GM18517 (cell line): ENCODE data around the gene CLEC3B.
"Not testable (repeated sequence)": the region's sequence is repeated elsewhere in the genome, so short reads cannot be mapped to it uniquely, and the experiment has no call there.

ENCODE experiments used
- ATAC-seq: cut with Tn5 transposase; IDR thresholded peaks from one replicate; pipeline ENCODE4 v1.9.1; 2021; ENCODE audit warnings: mild to moderate bottlenecking, moderate library complexity; ENCODE audit not compliant: unreplicated experiment

Gene CLEC3B, protein sequence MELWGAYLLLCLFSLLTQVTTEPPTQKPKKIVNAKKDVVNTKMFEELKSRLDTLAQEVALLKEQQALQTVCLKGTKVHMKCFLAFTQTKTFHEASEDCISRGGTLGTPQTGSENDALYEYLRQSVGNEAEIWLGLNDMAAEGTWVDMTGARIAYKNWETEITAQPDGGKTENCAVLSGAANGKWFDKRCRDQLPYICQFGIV

GRCh38 chr3:45026038-45026437 lies at the start of gene CLEC3B:
CLEC3B (plus strand) TSS chr3:45026303; CDS start chr3:45026363, 60 bp downstream.
- ATAC-seq: no peak

GRCh38 chr3:44981220-44981619 lies 44.9 kb upstream of the CLEC3B start:
- no peak for ATAC-seq

GRCh38 chr3:44981751-44982150 lies 44.4 kb upstream of the CLEC3B start:
- ATAC-seq: no peak

DNA sequence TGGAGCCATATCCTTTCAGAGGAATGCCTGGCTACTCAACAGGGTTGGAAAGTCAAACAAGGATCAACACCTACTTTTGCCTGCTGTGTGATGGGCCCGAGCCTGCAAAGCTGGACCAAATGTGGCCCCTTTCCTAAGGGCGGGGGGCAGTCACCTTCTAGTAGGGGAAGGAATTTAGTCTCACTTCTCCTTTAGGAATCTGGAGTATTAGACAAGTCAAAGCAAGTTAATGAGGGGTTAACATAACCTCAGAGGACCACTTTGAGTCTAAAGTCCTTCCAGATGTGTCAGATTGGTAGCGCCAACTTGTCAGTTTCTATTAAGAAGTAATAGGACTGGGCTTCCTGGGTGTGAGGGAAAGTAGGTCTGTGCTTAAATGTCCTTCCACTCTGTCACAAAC lies 43.3 kb upstream of the CLEC3B start:
- ATAC-seq: no peak

GRCh38 chr3:44983484-44983941 lies 42.6 kb upstream of the CLEC3B start:
- no peak for ATAC-seq

DNA sequence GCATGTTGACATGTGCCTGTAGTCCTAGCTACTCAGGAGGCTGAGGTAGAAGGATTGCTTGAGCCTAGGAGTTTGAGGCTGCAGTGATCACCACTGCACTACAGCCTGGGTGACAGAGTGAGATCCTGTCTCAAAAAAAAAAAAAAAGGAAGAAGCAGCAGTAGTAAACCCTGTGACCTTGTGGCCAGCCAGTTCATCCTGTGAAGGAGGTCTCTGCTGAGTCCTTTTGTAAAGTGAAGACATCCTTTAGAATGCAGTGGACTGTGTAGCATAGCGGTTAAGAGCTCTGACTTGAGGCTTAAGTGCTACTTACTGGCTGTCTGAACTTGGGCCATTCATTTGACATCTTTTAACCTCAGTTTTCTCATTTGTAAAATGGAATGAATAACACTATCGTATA lies 41.8 kb upstream of the CLEC3B start:
- ATAC-seq: no peak

DNA sequence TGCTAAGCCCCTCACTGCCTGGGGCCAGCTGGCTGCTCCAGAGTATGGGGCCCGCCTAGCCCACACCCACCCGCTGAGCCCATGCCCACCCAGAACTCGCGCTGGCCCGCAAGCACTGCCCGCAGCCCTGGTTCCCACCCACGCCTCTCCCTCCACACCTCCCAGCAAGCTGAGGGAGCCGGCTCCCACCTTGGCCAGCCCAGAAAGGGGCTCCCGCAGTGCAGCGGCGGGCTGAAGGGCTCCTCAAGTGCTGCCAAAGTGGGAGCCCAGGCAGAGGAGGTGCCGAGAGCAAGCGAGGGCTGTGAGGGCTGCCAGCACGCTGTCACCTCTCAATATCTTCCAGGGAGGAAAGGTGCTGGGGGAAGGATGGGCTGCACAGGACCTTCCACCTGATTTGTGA lies 39.8 kb upstream of the CLEC3B start:
- not testable (repeated sequence) for ATAC-seq

DNA sequence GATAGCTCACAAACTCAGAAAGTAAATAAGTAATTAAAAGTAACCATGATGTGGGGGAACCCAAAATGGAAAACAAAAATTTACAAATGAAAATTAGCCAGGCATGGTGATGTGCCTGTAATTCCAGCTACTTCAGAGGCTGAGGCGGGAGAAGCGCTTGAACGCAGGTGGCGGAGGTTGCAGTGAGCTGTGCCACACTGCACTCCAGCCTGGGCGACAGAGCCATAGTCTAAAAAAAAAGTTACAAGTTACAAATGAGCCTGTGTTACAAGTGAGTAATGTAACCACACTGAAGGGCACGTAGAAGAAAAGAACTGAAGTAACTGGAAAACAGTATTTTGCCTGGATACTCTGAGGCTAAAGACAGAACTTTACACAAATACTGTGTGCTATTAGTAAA lies 38.8 kb upstream of the CLEC3B start:
- no peak for ATAC-seq

- ATAC-seq: no peak
Observed at GRCh38 chr3:44988073-44988472, 38.0 kb upstream of the CLEC3B start.

GRCh38 chr3:44989141-44989540 lies 37.0 kb upstream of the CLEC3B start:
- ATAC-seq: no peak

DNA sequence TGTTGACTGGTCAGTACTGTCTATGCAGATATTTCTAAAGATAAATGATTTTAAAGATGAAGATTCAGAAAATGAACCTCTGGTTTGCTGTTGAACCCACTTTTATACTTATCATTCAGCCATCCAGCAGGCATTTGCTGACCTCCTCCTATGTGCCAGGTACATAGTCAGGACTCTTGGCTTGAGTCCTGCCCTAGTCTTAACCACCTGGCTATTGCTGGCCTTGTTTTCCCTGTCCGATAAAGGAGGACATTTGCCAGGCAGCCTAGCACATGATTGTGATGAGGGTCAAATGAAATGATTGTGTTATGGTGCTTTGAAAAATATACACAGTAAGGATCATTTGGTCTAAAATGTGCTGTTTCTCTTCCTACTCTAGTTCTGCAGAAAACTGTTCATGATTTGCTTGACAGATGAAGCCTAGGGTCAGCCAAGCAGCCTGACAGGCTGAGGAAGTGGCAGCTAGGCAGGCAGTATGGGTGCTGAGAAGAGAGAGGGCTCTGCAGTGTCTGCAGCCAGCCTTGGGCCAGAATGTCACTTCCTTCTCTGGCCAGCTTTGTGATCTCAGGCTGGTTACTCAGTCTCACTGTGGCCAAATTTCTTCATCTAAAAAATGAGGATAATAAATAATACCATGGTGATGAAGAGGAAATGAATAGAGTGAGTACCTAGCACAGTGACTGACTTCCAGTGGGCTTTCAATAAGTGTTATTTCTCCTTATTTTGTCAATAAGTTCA lies 36.3 kb upstream of the CLEC3B start:
- no peak for ATAC-seq

GRCh38 chr3:44991326-44991725 lies 34.8 kb upstream of the CLEC3B start:
- no peak for ATAC-seq

DNA sequence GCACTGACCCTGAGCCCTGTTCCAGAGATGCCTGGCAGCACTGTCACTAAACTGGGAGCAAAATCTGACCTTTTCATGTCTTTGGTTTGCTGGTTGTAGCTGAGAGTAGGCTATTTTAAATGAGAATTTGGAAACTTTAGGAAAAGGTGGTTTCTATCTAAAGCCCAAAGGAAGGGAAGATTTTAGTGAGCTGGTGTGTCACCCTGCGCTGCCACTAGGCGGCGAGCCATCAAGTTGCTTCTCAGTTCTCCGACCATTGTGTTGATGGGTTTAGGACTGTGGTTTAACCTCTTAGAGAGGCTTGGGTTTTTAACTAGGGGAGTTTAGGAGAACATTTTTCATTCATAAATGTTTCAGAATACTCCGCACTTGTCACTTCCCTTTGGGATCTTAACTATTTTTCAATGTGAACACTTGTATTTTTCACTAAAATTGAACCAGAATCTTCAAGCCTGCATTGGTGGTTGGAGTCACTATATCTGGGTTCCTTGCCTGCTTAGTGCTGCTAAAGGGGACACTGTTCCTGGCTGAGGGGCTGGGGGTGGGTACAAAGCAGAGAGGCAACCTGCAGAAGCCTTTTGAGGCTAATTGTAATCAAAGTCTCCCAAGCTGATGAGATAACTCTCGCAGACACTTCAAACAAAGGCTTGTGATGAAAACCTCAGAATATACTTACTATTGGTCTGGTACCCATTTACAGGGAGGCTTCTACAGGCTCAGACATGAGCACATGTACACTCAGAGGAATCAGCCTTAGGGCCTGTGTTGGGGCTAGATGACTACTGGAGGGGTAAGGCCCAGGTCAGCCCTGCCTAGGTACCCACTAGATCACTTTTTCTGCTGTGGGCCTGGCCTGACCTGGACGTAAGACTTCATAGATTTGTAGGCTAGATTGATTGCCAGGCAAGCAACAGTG lies 33.3 kb upstream of the CLEC3B start:
- no peak for ATAC-seq

DNA sequence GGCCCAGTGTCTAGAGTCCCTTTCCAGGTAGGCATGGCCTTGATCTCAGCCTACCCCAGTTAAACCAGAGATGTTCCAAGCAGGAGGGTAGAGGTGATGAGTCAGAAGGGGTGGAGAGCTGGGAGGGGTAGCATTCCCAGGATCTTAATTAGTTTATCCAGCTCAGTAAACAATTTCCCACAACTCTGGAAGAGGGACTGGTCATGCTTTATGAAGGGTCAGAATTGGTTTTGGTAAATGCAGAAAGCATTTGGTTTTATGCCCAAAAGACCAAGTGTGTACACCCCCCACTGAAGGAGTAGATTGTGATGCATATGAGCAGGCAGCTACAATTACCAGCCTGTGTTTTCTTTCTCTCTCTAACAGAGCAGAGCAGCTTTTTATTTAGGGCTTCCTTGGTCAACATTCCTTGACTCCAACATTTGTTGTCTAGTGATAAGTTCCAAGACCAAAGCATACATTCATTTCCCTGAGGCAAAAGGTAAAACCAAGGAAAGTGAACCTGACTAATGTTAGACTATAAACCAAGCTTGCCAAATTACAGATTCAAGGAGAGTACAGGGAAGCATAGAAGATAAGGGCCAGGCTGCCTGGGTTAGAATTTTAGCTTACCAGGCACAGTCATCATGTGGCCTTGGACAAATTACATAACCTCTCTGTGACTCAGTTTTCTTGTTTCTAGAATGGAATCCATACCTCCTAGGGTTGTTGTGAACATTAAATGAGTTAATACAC lies 32.5 kb upstream of the CLEC3B start:
- no peak for ATAC-seq

- ATAC-seq: no peak
Observed at GRCh38 chr3:44995142-44995770, 30.8 kb upstream of the CLEC3B start.

DNA sequence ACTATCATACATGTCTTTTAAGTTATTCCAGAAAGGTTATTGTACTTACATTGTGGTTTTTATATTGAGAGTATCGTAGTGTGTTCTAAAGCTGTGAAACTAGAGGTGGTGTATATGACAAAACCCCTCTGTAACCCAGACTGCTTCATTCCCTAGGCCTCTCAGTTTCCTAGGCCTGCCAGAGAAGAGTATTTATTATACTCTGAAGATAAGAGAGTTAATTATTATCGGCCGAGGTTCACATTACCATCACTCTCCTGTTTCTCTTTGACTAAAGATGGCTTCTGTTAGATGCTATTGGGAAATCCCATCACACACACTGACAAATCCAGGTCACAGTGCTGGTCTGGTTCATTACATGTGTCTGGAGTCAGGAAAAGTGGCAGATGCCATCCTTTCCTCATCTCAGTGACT lies 29.5 kb upstream of the CLEC3B start:
- no peak for ATAC-seq

DNA sequence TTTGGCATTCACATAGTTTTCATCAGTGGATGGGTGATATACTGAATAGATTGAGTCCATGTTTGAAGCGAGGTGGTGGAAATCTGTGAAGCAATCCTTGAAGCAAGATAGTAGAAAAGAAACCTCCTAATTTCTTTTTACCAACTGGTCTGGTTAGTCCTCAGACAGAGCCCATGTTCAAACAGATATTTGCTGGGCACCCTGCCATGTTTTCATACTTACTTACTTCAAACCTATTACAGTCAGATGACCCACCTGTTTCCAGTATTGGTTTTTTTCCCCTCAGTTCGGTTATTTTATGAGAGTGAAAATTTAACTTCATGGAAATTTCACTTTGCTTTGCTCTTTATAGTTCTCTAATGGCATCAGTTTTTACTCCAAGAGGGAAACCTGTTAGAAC lies 26.3 kb upstream of the CLEC3B start:
- no peak for ATAC-seq

GRCh38 chr3:45000823-45001222 lies 25.3 kb upstream of the CLEC3B start:
- ATAC-seq: no peak

GRCh38 chr3:45001738-45002137 lies 24.4 kb upstream of the CLEC3B start:
- no peak for ATAC-seq

DNA sequence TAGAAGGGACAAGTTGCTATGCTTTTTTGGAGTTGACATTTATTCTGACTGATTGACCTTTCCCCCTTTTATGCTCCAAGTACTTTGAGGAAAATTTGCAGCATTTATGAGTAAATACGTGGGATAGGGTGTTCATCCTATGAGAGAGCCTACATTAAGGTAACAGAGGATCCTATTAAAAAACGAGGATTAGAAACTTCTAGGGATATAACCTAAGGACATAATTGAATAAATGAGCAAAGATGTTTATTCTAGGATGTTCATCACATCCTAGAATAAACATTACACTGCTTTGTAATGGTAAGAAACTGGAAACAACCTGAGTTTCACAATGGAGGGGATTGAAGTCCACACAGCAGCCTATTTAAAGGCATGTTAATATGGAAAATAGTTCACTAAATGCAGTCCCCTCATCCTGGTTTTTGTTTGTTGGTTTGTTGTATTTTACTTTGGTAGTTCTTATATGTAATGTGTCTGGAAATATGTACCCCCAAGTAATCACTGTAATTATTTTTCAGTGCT lies 23.9 kb upstream of the CLEC3B start:
- ATAC-seq: no peak
